K562 (cell line): ENCODE results near the gene SH3BP5L.

Experiments
- CREBBP ChIP-seq: IDR thresholded peaks from one replicate; pipeline ENCODE4 v1.6.1; 2012; ENCODE audit warnings: low read depth, mild to moderate bottlenecking, control low read depth, inconsistent platforms, low read length
- CTCF ChIP-seq, 3 experiments: IDR thresholded peaks in 2 of 3; conservative IDR thresholded peaks in 1 of 3; 2 replicates each; pipeline ENCODE4 v1.5.1; 2011 to 2012; ENCODE audit warnings: low read length in 3 of 3, mild to moderate bottlenecking in 3 of 3, control low read depth in 2 of 3, improper control_type of control experiment in 1 of 3, inconsistent platforms in 1 of 3, low read depth in 1 of 3, mixed read lengths in 1 of 3, moderate library complexity in 1 of 3; ENCODE audit not compliant: insufficient read depth in 2 of 3
- E2F1 ChIP-seq: sonication (generic); formaldehyde crosslinking; IDR thresholded peaks from 2 replicates; pipeline ENCODE4 v1.8.1; 2023; ENCODE audit warnings: mild to moderate bottlenecking, missing genetic modification reagents, moderate library complexity
- EP400 ChIP-seq: fragments of 450-650 bp; IDR thresholded peaks from 2 replicates; pipeline ENCODE4 v1.6.1; 2017; ENCODE audit warnings: antibody characterized with exemption, mild to moderate bottlenecking, moderate library complexity
- GATA2 ChIP-seq: sonication (generic); formaldehyde crosslinking; IDR thresholded peaks from 2 replicates; pipeline ENCODE4 v1.4.0; 2020; ENCODE audit warnings: mild to moderate bottlenecking, missing genetic modification reagents
- KLF1 ChIP-seq: fragments of 450-650 bp; IDR thresholded peaks from 2 replicates; pipeline ENCODE4 v1.6.1; 2016; ENCODE audit warnings: missing genetic modification characterization, missing compliant biosample characterization
- MXI1 ChIP-seq: IDR thresholded peaks from 2 replicates; pipeline ENCODE4 v1.6.1; 2011; ENCODE audit warnings: low read depth, mild to moderate bottlenecking, improper control_type of control experiment, low read length
- NCOR1 ChIP-seq: fragments of 450-650 bp; IDR thresholded peaks from 2 replicates; pipeline ENCODE4 v1.6.1; 2016; ENCODE audit warnings: mild to moderate bottlenecking, moderate library complexity
- PHF20 ChIP-seq: fragments of 450-650 bp; IDR thresholded peaks from 2 replicates; pipeline ENCODE4 v1.6.1; 2018; ENCODE audit not compliant: partially characterized antibody
- RBM22 ChIP-seq: fragments of 200-400 bp; formaldehyde crosslinking; IDR thresholded peaks from 2 replicates; pipeline ENCODE4 v1.6.1; 2018; ENCODE audit warnings: low read length, low read depth; ENCODE audit not compliant: poor library complexity, severe bottlenecking
- SIN3A ChIP-seq, 2 experiments: fragments of 150-350 bp in 1 of 2; IDR thresholded peaks; 2 replicates each; pipeline ENCODE4 v1.6.1; 2011 to 2016; ENCODE audit warnings: borderline replicate concordance in 2 of 2, low read depth in 2 of 2, low read length in 2 of 2, mild to moderate bottlenecking in 2 of 2, moderate library complexity in 2 of 2; ENCODE audit not compliant: control insufficient read depth in 1 of 2
- ZNF24 ChIP-seq: fragments of 450-650 bp; IDR thresholded peaks from 2 replicates; pipeline ENCODE4 v1.6.1; 2016

- TF ChIP-seq KLF1 (tag) (no peak), MXI1 (no peak), SIN3A (IDR thresholded peaks at IDR 0.05; ENCODE audit: borderline replicate concordance in 2 of 2, control insufficient read depth in 1 of 2, low read depth in 2 of 2, low read length in 2 of 2) (no peak), GATA2 (CRISPR knock-in tag) (no peak), ZNF24 (no peak), CTCF (IDR thresholded peaks at IDR 0.05 in 2 of 3, conservative IDR thresholded peaks at IDR 0.05 in 1 of 3; ENCODE audit: insufficient read depth in 2 of 3, low read depth in 1 of 3, low read length in 3 of 3) (no peak), PHF20 (no peak), NCOR1 (no peak), EP400 (no peak), E2F1 (CRISPR knock-in tag) (no peak), CREBBP (no peak), RBM22 (no peak)
These were observed 35.3 kb downstream of the SH3BP5L start for GRCh38 chr1:248790456-248790855.
